ENCODE results near the gene EVI2B. TPM values are rescaled to one million over a fixed set of nuclear protein-coding genes. Genes with fewer than 3 reads are reported as not detected.
A peak's percentile ranks its signal among the peaks of the same experiment; 100 is the strongest.

Gene EVI2B
- polyA plus RNA-seq, 2 of the 4 experiments (the other 2 are of a cell fraction): 0.04 TPM; not detected in 1

DNA sequence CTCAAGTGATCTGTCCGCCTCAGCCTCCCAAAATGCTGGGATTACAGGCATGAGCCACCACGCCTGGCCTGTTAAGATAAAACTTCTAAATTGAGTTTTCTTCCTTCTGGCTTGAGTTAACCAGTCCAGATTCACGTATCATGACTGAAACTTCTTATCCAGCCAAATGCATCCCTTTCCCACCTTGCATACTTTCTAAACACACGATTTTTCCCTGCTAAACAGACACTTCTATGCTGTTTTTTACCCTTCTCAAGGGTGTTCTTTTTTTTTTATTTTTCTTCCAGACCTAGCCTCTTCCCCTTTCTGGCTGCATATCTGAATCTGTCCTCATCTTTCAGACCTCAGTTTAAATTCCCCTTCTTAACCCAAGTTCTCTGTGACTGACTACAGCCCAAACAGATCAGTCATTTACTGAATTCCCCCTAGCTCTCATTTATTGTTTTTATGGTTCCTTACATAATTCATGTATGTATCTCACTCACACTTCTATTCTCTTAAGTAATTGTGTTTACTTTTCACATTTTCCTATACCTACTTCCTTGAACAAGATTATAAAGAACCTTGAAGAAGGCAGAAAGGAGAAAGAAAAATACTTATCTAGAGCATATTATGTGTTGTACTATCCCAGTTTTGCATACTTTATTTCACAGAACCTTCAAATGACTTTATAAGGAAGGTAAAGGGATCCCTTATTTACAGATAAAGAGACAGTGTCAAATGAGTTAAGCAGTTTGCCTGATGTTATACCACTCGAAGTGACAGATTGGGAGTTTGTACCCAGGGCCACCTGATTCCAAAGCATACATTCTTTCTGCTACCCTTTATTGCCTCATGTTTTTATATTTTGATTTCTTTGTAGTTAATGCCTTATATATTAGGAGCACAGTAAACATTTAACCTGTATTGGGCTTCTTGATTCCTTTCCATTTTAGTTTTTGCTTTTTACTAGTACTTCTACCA lies 5.2 kb downstream of the EVI2B start:
- TF ChIP-seq EP300 (IDR thresholded peaks at IDR 0.05): no peak
- TF ChIP-seq RARB (CRISPR knock-in tag; IDR thresholded peaks at IDR 0.05): no peak
- TF ChIP-seq POLR2AphosphoS2 (conservative IDR thresholded peaks at IDR 0.05; ENCODE audit: low read length): no peak
- Histone ChIP-seq H3K4me3 (no peak overlapping the region), H3K4me2 (no peak overlapping the region), H3K9me3 (no peaks in the 10 kb centered on the region), H3K4me1 (peaks cover 9% of the 10 kb centered on the region; the same call in 1 of the 3 replicates), H3K27ac (no peak overlapping the region)
- FAIRE-seq: peak; percentile 97
- no peak for ATAC-seq
- ChIA-PET POLR2A (no interaction called here), CTCF (no interaction called here)
- DNase-seq (ENCODE audit: low read depth in 1 of 2, low spot score in 1 of 2): no peak
- WGBS (ENCODE audit: missing lambda C conversion rate): 72% methylated on average over 5 of the region's 5 CpGs

DNA sequence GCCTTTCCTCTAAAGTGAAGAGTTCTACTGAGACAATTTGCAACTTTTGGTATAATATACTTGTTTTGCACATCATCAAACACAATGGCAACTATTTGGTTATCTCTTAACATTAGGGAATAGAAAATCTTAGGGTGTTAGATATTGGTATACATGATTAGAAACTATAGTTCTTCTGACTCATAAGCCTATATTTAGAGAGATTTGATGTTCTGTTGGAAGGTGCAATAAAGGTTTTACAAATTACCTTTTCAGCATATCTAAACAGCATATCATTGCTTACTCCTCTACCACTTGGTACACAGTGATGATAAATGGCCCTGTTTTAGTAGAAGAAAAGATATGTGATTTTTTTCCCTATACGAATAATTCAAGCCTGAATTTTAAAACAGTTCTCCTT lies 6.2 kb downstream of the EVI2B start:
- H3K9me3 ChIP-seq: no peaks in the 10 kb centered on the region
- TF ChIP-seq RARB (CRISPR knock-in tag; IDR thresholded peaks at IDR 0.05) (no peak), MYC (IDR thresholded peaks at IDR 0.05; ENCODE audit: borderline replicate concordance, low read length) (no peak), ZNF302 (CRISPR knock-in tag; IDR thresholded peaks at IDR 0.05) (no peak), RAD21 (conservative IDR thresholded peaks at IDR 0.05 in 1 of 2, IDR thresholded peaks at IDR 0.05 in 1 of 2) (no peak), HOXB5 (CRISPR knock-in tag; IDR thresholded peaks at IDR 0.05) (no peak), MAFK (IDR thresholded peaks at IDR 0.05; ENCODE audit: partially characterized antibody) (no peak), JUN (IDR thresholded peaks at IDR 0.05) (no peak), RFX5 (IDR thresholded peaks at IDR 0.05) (no peak), JUNB (IDR thresholded peaks at IDR 0.05) (no peak), ZFP36 (IDR thresholded peaks at IDR 0.05; ENCODE audit: borderline replicate concordance, partially characterized antibody) (no peak), POLR2AphosphoS2 (conservative IDR thresholded peaks at IDR 0.05; ENCODE audit: low read length) (no peak), NPAS2 (CRISPR knock-in tag; IDR thresholded peaks at IDR 0.05; ENCODE audit: borderline replicate concordance) (no peak), TP53 (CRISPR knock-in tag; IDR thresholded peaks at IDR 0.05) (no peak), HEYL (CRISPR knock-in tag; IDR thresholded peaks at IDR 0.05) (no peak), NR3C1 (IDR thresholded peaks at IDR 0.05) (no peak), ESRRA (IDR thresholded peaks at IDR 0.05; ENCODE audit: borderline replicate concordance, low read length) (no peak), KDM1A (IDR thresholded peaks at IDR 0.05; ENCODE audit: low read depth) (no peak), NFE2L2 (conservative IDR thresholded peaks at IDR 0.05; ENCODE audit: low read length) (no peak), CBX2 (IDR thresholded peaks at IDR 0.05; ENCODE audit: borderline replicate concordance, low read depth) (no peak)
- TF ChIP-seq, protein P1, sequence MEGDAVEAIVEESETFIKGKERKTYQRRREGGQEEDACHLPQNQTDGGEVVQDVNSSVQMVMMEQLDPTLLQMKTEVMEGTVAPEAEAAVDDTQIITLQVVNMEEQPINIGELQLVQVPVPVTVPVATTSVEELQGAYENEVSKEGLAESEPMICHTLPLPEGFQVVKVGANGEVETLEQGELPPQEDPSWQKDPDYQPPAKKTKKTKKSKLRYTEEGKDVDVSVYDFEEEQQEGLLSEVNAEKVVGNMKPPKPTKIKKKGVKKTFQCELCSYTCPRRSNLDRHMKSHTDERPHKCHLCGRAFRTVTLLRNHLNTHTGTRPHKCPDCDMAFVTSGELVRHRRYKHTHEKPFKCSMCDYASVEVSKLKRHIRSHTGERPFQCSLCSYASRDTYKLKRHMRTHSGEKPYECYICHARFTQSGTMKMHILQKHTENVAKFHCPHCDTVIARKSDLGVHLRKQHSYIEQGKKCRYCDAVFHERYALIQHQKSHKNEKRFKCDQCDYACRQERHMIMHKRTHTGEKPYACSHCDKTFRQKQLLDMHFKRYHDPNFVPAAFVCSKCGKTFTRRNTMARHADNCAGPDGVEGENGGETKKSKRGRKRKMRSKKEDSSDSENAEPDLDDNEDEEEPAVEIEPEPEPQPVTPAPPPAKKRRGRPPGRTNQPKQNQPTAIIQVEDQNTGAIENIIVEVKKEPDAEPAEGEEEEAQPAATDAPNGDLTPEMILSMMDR (IDR thresholded peaks at IDR 0.05): no peak
- ChIA-PET POLR2A (no interaction called here), CTCF (interaction anchor here (1.2 kb wide), 1 partner anchor 92 kb away, joined by 3 read pairs; no protein-coding TSS in a partner anchor)
- peaks cover 9% of the 10 kb centered on the region; the same call in 1 of the 3 replicates for H3K4me1 ChIP-seq
- peak; percentile 73 for FAIRE-seq
- H3K4me2 ChIP-seq: no peak overlapping the region
- WGBS (ENCODE audit: missing lambda C conversion rate): 91% methylated on average over 1 of the region's 1 CpG
- DNase-seq (ENCODE audit: low read depth in 1 of 2, low spot score in 1 of 2): no peak
- no peak overlapping the region for H3K4me3 ChIP-seq
- H3K27ac ChIP-seq: no peak overlapping the region
- no peak for ATAC-seq

DNA sequence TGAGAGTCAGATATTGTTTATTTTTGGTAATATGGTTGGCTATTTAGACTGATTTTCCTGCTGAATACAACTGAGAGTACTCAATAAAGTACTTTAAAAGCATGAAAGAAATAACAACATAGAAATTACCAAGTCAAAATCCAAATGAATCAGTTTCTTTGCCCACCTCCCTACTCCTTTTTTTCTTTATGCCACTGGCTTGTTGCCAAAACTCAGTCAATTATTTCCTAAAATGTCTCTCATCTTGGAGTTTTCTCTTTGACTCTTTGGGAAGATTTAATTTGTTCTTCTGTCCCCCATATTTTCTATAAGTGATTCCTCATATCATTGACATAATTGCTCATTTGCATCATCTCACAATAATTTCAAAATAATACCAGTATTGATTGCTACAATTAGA lies 14.2 kb downstream of the EVI2B start:
- TF ChIP-seq RNF2 (IDR thresholded peaks at IDR 0.05; ENCODE audit: borderline replicate concordance, low read depth): no peak
- Histone ChIP-seq H3K4me2 (no peak overlapping the region), H3K9me3 (no peaks in the 10 kb centered on the region), H3K4me3 (no peak overlapping the region), H3K27ac (no peak overlapping the region), H3K4me1 (peaks cover 8% of the 10 kb centered on the region)
- FAIRE-seq (peak; percentile 97), ATAC-seq (no peak), DNase-seq (ENCODE audit: low read depth in 1 of 2, low spot score in 1 of 2) (no peak)
- CTCF ChIA-PET: no interaction called here
- POLR2A ChIA-PET: no interaction called here
